ENCODE measurements around the gene ZNF778. TPM values are rescaled to one million over a fixed set of nuclear protein-coding genes. Genes with fewer than 3 reads are reported as not detected.
"Not testable (repeated sequence)": the region's sequence is repeated elsewhere in the genome, so short reads cannot be mapped to it uniquely, and the experiment has no call there.

Gene ZNF778
- total RNA-seq, 1 experiment from 2014 or later: 31.2 TPM

DNA sequence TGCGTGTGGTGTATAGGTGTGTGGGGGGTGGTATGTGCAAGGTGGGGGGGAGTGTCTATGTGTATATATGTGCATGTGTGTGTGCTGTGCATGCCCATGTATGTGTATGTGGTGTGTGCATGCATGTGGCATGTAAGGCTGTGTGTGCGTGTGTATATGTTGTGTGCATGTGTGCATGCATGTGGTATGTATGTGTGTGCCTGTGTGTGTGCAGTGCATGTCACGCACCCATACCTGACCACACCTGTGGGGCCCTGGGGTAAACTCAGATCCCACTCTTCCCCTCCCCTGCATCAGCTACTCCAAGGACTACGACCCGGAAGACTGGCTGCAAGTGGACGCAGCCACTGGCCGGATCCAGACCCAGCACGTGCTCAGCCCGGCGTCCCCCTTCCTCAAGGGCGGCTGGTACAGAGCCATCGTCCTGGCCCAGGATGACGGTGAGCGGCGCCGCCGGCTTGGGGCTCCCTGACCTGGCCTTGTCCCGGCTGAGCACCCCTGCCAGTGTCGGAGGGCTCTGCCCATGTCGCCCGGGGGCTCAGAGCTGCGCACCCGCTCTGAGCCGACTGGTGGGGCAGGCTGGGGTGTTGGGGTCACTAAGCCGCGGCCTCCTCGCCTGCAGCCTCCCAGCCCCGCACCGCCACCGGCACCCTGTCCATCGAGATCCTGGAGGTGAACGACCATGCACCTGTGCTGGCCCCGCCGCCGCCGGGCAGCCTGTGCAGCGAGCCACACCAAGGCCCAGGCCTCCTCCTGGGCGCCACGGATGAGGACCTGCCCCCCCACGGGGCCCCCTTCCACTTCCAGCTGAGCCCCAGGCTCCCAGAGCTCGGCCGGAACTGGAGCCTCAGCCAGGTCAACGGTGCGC, 26.2 kb upstream of the ZNF778 start:
- Mint-ChIP-seq H3K4me3 (no peak overlapping the region), H3K9me3 (no peaks in the 10 kb centered on the region), H3K36me3 (no peaks in the 10 kb centered on the region), H3K27me3 (ENCODE audit: low read depth) (peaks cover 3% of the 10 kb centered on the region), H3K4me1 (no peaks in the 10 kb centered on the region), H3K27ac (no peak overlapping the region)
- ChIA-PET POLR2A (no interaction called here), CTCF (interaction anchor here (2.4 kb wide), 1 partner anchor 18 kb away, joined by 14 read pairs; no protein-coding TSS in a partner anchor)
- TF ChIP-seq, protein P1, sequence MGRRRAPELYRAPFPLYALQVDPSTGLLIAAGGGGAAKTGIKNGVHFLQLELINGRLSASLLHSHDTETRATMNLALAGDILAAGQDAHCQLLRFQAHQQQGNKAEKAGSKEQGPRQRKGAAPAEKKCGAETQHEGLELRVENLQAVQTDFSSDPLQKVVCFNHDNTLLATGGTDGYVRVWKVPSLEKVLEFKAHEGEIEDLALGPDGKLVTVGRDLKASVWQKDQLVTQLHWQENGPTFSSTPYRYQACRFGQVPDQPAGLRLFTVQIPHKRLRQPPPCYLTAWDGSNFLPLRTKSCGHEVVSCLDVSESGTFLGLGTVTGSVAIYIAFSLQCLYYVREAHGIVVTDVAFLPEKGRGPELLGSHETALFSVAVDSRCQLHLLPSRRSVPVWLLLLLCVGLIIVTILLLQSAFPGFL (CRISPR knock-in tag; IDR thresholded peaks at IDR 0.05; ENCODE audit: borderline replicate concordance): no peak
- peak; percentile 56; the same call in 1 of the 2 replicates for TF ChIP-seq GABPB1 (CRISPR knock-in tag; IDR thresholded peaks at IDR 0.05)
- ATAC-seq (no peak), DNase-seq (ENCODE audit: low spot score) (peak; percentile 20)

- POLR2A ChIA-PET: no interaction called here
- no peaks in the 10 kb centered on the region for H3K4me1 Mint-ChIP-seq
- no peaks in the 10 kb centered on the region for H3K9me3 Mint-ChIP-seq
- DNase-seq (ENCODE audit: low spot score) (peak; percentile 16), ATAC-seq (no peak)
- TF ChIP-seq, protein P2, sequence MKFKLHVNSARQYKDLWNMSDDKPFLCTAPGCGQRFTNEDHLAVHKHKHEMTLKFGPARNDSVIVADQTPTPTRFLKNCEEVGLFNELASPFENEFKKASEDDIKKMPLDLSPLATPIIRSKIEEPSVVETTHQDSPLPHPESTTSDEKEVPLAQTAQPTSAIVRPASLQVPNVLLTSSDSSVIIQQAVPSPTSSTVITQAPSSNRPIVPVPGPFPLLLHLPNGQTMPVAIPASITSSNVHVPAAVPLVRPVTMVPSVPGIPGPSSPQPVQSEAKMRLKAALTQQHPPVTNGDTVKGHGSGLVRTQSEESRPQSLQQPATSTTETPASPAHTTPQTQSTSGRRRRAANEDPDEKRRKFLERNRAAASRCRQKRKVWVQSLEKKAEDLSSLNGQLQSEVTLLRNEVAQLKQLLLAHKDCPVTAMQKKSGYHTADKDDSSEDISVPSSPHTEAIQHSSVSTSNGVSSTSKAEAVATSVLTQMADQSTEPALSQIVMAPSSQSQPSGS (CRISPR knock-in tag; IDR thresholded peaks at IDR 0.05; ENCODE audit: borderline replicate concordance, low read depth): no peak
- TF ChIP-seq RELA (CRISPR knock-in tag; IDR thresholded peaks at IDR 0.05; ENCODE audit: borderline replicate concordance) (no peak), JUN (CRISPR knock-in tag; IDR thresholded peaks at IDR 0.05) (no peak), E2F5 (CRISPR knock-in tag; IDR thresholded peaks at IDR 0.05) (no peak), TEAD1 (CRISPR knock-in tag; IDR thresholded peaks at IDR 0.05) (no peak), NFATC4 (CRISPR knock-in tag; IDR thresholded peaks at IDR 0.05) (no peak), SMAD3 (CRISPR knock-in tag; IDR thresholded peaks at IDR 0.05; ENCODE audit: borderline replicate concordance) (no peak)
- H3K27ac Mint-ChIP-seq: no peak overlapping the region
- H3K4me3 Mint-ChIP-seq: no peak overlapping the region
- CTCF ChIA-PET: interaction anchor here (2.4 kb wide), 1 partner anchor 18 kb away, joined by 14 read pairs; no protein-coding TSS in a partner anchor
- H3K27me3 Mint-ChIP-seq (ENCODE audit: low read depth): peaks cover 3% of the 10 kb centered on the region
- no peaks in the 10 kb centered on the region for H3K36me3 Mint-ChIP-seq
These were observed 25.7 kb upstream of the ZNF778 start for GRCh38 chr16:89191901-89192185.

- ATAC-seq (peak; percentile 40), DNase-seq (ENCODE audit: low spot score) (peak; percentile 89)
- not testable (repeated sequence) for H3K27me3 Mint-ChIP-seq (ENCODE audit: low read depth); H3K4me1 Mint-ChIP-seq; H3K36me3 Mint-ChIP-seq; H3K9me3 Mint-ChIP-seq; H3K27ac Mint-ChIP-seq; H3K4me3 Mint-ChIP-seq
- ChIA-PET CTCF (interaction anchor here (0.6 to 2.4 kb wide), 21 partner anchors 9 to 508 kb away, joined by 3 to 21 read pairs (median 4); partner anchors contain the start of genes APRT and CDH15), POLR2A (interaction anchor here (1.0 to 1.2 kb wide), 2 partner anchors 9 to 21 kb away, joined by 3 to 6 read pairs; partner anchors contain the start of gene CDH15)
- peak; percentile 72 for TF ChIP-seq GABPB1 (CRISPR knock-in tag; IDR thresholded peaks at IDR 0.05)
- TF ChIP-seq TCF7 (CRISPR knock-in tag; IDR thresholded peaks at IDR 0.05; ENCODE audit: low read depth): peak; percentile 50; the same call in 1 of the 2 replicates
- 0 out of 2 replicates have a peak, but pooled peaks have one; percentile 26 for TF ChIP-seq ZNF263 (CRISPR knock-in tag; IDR thresholded peaks at IDR 0.05; ENCODE audit: low read depth)
- TF ChIP-seq FOXP1 (CRISPR knock-in tag; IDR thresholded peaks at IDR 0.05; ENCODE audit: borderline replicate concordance): 0 out of 2 replicates have a peak, but pooled peaks have one; percentile 35
- peak; percentile 77 for TF ChIP-seq SP1 (CRISPR knock-in tag; conservative IDR thresholded peaks at IDR 0.05)
- TF ChIP-seq, protein P3, sequence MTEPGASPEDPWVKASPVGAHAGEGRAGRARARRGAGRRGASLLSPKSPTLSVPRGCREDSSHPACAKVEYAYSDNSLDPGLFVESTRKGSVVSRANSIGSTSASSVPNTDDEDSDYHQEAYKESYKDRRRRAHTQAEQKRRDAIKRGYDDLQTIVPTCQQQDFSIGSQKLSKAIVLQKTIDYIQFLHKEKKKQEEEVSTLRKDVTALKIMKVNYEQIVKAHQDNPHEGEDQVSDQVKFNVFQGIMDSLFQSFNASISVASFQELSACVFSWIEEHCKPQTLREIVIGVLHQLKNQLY (CRISPR knock-in tag; IDR thresholded peaks at IDR 0.05): 0 out of 2 replicates have a peak, but pooled peaks have one; percentile 26
These were observed 25.1 kb upstream of the ZNF778 start for GRCh38 chr16:89192186-89192955.
